ENCODE measurements around the gene NFKBIA.

NFKBIA gene

GRCh38 chr14:35391388-35391710 lies 13.2 kb downstream of the NFKBIA start:
- H3K4me3 ChIP-seq (ENCODE audit: low read depth, low read length) = no peak overlapping the region
- DNase-seq (ENCODE audit: low read depth) = no peak
- TF ChIP-seq, protein P1, sequence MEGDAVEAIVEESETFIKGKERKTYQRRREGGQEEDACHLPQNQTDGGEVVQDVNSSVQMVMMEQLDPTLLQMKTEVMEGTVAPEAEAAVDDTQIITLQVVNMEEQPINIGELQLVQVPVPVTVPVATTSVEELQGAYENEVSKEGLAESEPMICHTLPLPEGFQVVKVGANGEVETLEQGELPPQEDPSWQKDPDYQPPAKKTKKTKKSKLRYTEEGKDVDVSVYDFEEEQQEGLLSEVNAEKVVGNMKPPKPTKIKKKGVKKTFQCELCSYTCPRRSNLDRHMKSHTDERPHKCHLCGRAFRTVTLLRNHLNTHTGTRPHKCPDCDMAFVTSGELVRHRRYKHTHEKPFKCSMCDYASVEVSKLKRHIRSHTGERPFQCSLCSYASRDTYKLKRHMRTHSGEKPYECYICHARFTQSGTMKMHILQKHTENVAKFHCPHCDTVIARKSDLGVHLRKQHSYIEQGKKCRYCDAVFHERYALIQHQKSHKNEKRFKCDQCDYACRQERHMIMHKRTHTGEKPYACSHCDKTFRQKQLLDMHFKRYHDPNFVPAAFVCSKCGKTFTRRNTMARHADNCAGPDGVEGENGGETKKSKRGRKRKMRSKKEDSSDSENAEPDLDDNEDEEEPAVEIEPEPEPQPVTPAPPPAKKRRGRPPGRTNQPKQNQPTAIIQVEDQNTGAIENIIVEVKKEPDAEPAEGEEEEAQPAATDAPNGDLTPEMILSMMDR (conservative IDR thresholded peaks at IDR 0.05; ENCODE audit: low read depth, low read length) = no peak

GRCh38 chr14:35390577-35391387 lies 13.8 kb downstream of the NFKBIA start:
- no peak overlapping the region for H3K4me3 ChIP-seq (ENCODE audit: low read depth, low read length)
- peak; percentile 47 for DNase-seq (ENCODE audit: low read depth)
- TF ChIP-seq, protein P1 (conservative IDR thresholded peaks at IDR 0.05; ENCODE audit: low read depth, low read length) = no peak

DNA sequence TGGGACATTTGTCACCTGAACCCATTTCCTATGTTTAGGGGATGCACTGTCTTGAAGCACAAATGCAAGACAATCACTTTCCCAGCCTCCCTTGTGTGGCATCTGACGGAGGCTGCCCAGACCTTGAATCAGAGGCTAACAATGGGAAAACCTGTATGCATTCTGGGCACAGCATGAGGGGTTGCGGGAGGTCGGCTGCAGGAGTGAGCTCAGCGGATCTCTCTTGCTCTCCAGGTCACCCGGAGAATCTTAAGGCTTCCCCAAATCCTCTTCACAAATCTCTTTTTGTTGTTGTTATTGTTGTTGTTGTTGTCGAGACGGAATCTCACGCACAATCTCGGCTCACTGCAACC lies 15.3 kb downstream of the NFKBIA start:
- no peak for DNase-seq (ENCODE audit: low read depth)
- TF ChIP-seq, protein P1 (conservative IDR thresholded peaks at IDR 0.05; ENCODE audit: low read depth, low read length) = no peak
- no peak overlapping the region for H3K4me3 ChIP-seq (ENCODE audit: low read depth, low read length)

GRCh38 chr14:35388656-35389314 lies 15.8 kb downstream of the NFKBIA start:
- no peak for DNase-seq (ENCODE audit: low read depth)
- H3K4me3 ChIP-seq (ENCODE audit: low read depth, low read length) = no peak overlapping the region
- TF ChIP-seq, protein P1 (conservative IDR thresholded peaks at IDR 0.05; ENCODE audit: low read depth, low read length) = no peak

- DNase-seq (ENCODE audit: low read depth) = no peak
- H3K4me3 ChIP-seq (ENCODE audit: low read depth, low read length) = no peak overlapping the region
- TF ChIP-seq, protein P1 (conservative IDR thresholded peaks at IDR 0.05; ENCODE audit: low read depth, low read length) = no peak
These were observed 16.6 kb downstream of the NFKBIA start for GRCh38 chr14:35387713-35388579.

- DNase-seq (ENCODE audit: low read depth) = no peak
- TF ChIP-seq, protein P1 (conservative IDR thresholded peaks at IDR 0.05; ENCODE audit: low read depth, low read length) = no peak
- no peak overlapping the region for H3K4me3 ChIP-seq (ENCODE audit: low read depth, low read length)
These were observed 17.3 kb downstream of the NFKBIA start for GRCh38 chr14:35387219-35387618.
